ENCODE results near the gene ANKRD34A. TPM values are rescaled to one million over a fixed set of nuclear protein-coding genes. Genes with fewer than 3 reads are reported as not detected.

ANKRD34A gene
- total and polyA plus RNA-seq, 2 of the 8 experiments (the other 6 are each of a cell fraction or from before 2014, with no cell fraction given), result 0.15 to 0.20 TPM

DNA sequence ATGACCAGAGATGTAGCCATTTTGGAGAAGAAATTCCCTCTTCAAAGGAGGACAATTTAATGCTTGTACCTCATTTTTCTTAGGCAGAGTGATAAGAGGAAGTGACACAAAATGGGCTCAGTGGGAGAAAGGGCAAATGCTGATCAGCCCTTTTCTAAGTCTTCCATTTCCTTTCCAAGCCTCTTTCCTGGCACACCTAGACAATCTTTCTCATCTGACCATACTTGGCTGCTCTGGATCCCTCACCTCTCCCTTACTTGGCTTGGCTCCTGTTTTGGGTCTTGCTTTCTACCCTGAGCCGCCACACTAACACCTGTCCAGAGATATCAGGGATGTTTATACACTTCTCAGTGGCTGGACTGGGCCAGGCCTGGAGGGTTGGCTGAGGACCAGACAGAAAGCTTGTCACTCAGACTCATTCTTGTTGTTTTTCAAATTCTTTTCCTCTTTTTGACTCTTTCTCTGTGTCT lies 18.9 kb upstream of the ANKRD34A start:
- Histone ChIP-seq H3K9me3 (ENCODE audit: insufficient read depth in 2 of 2, low read depth in 1 of 2, low read length in 1 of 2) (no peaks in the 10 kb centered on the region), H3K4me3 (ENCODE audit: extremely low read depth in 1 of 4, insufficient read depth in 2 of 4, low read depth in 3 of 4, low read length in 4 of 4) (no peak overlapping the region), H3K27ac (ENCODE audit: low read depth, low read length) (no peak overlapping the region), H2AFZ (ENCODE audit: low read length) (no peak overlapping the region), H4K5ac (ENCODE audit: insufficient read length, low read depth, low read length) (no peak overlapping the region), H3K27me3 (replicated peaks in 1 of 4; ENCODE audit: control insufficient read depth in 3 of 4, extremely low read depth in 1 of 4, insufficient read depth in 3 of 4, low read length in 3 of 4) (no peaks in the 10 kb centered on the region), H3K23ac (ENCODE audit: insufficient read length) (no peak overlapping the region), H4K91ac (replicated peaks; ENCODE audit: insufficient read length, low read length) (no peak overlapping the region), H2BK12ac (ENCODE audit: low read depth, low read length) (no peak overlapping the region), H3K18ac (ENCODE audit: extremely low read depth, low read length) (no peak overlapping the region), H3K79me2 (ENCODE audit: control insufficient read depth in 1 of 2, insufficient read depth in 2 of 2, low read length in 2 of 2) (no peaks in the 10 kb centered on the region), H3K9ac (replicated peaks in 1 of 4; ENCODE audit: extremely low read depth in 1 of 4, low read depth in 3 of 4, low read length in 3 of 4) (no peak overlapping the region), H3K14ac (ENCODE audit: insufficient read length) (no peak overlapping the region), H3K23me2 (ENCODE audit: low read depth, low read length) (peaks cover 3% of the 10 kb centered on the region; the same call in 1 of the 2 replicates), H4K8ac (ENCODE audit: extremely low read depth, insufficient read depth, low read length) (no peak overlapping the region), H4K20me1 (replicated peaks in 1 of 2; ENCODE audit: control insufficient read depth in 1 of 2, insufficient read depth in 2 of 2, low read length in 2 of 2) (no peaks in the 10 kb centered on the region), H3K56ac (replicated peaks; ENCODE audit: insufficient read length, low read depth, low read length) (no peak overlapping the region), H3K36me3 (ENCODE audit: control insufficient read depth in 2 of 4, insufficient read depth in 4 of 4, low read length in 3 of 4) (no peaks in the 10 kb centered on the region), H2AK5ac (ENCODE audit: low read depth, low read length) (no peak overlapping the region), H2BK5ac (ENCODE audit: low read depth, low read length) (no peak overlapping the region), H3K4me2 (ENCODE audit: insufficient read depth in 1 of 2, low read depth in 2 of 2, low read length in 2 of 2) (no peak overlapping the region), H2BK15ac (ENCODE audit: low read length) (no peak overlapping the region), H2BK120ac (replicated peaks; ENCODE audit: low read depth, low read length) (no peak overlapping the region), H2BK20ac (ENCODE audit: low read length) (no peak overlapping the region), H3K4me1 (replicated peaks in 1 of 4; ENCODE audit: control insufficient read depth in 3 of 4, insufficient read depth in 4 of 4, low read length in 3 of 4) (peaks cover 6 to 21% (median 12%) of the 10 kb centered on the region in 4 experiments; a peak in 6 of 7 replicates), H3K79me1 (ENCODE audit: low read depth, low read length) (no peaks in the 10 kb centered on the region), H3K4ac (replicated peaks; ENCODE audit: insufficient read length, low read depth, low read length) (no peak overlapping the region)
- FAIRE-seq, result no peak
- DNase-seq (ENCODE audit: low read depth in 1 of 2, low spot score in 2 of 2), result no peak
- ChIA-PET CTCF (ENCODE audit: partially characterized antibody) (interaction anchor here (0.8 to 8.7 kb wide), 6 partner anchors 15 to 92 kb away, joined by 3 to 152 read pairs (median 6); partner anchors contain the start of genes ANKRD34A and POLR3GL), POLR2A (ENCODE audit: partially characterized antibody) (interaction anchor here (1.7 to 13.7 kb wide), 2 partner anchors 10 to 24 kb away, joined by 3 to 218 read pairs; partner anchors contain the start of gene TXNIP)
- WGBS, 2 experiments (ENCODE audit: extremely low coverage in 1 of 2, insufficient coverage in 1 of 2, insufficient read length in 1 of 2, insufficient replicate concordance in 2 of 2, low coverage in 1 of 2, low lambda C conversion rate in 2 of 2, missing lambda C conversion rate in 1 of 2), result 100% methylated on average over 1 of the region's 1 CpG; no CpG with 5 or more reads in 1 of the 2 experiments
- TF ChIP-seq SAP30 (IDR thresholded peaks at IDR 0.05; ENCODE audit: insufficient read depth, insufficient replicate concordance, low read length), result no peak
- no peak for TF ChIP-seq SIRT6 (IDR thresholded peaks at IDR 0.05; ENCODE audit: low read length)
- no peak for TF ChIP-seq TCF12 (IDR thresholded peaks at IDR 0.05; ENCODE audit: low read depth, low read length)
- TF ChIP-seq POLR2A (IDR thresholded peaks at IDR 0.05; ENCODE audit: control extremely low read depth in 1 of 2, low read depth in 2 of 2, low read length in 2 of 2), result no peak

All from H1 (cell line).